H9 (cell line): ENCODE measurements around the gene F8. TPM values are rescaled to one million over a fixed set of nuclear protein-coding genes. Genes with fewer than 3 reads are reported as not detected.

Source experiments
- DNase-seq: peaks from one replicate; pipeline ENCODE4 v3.0.0-alpha.2; 2017
- H2AFZ ChIP-seq: one replicate; pipeline ENCODE4 v1.6.1; 2013; ENCODE audit warnings: mild to moderate bottlenecking, low read length, control low read depth, moderate library complexity
- H2AK5ac ChIP-seq: 2 replicates; pipeline ENCODE4 v1.6.1; 2013; ENCODE audit warnings: low read length, control low read depth, mixed read lengths; ENCODE audit not compliant: insufficient read length
- H2BK120ac ChIP-seq: one replicate; pipeline ENCODE4 v1.6.1; 2013; ENCODE audit warnings: low read depth, mild to moderate bottlenecking, low read length, control low read depth, inconsistent platforms; ENCODE audit not compliant: poor library complexity, severe bottlenecking
- H2BK12ac ChIP-seq: 2 replicates; pipeline ENCODE4 v1.6.1; 2013; ENCODE audit warnings: low read length, control low read depth, mixed read lengths, low read depth; ENCODE audit not compliant: insufficient read length
- H2BK15ac ChIP-seq: 2 replicates; pipeline ENCODE4 v1.6.1; 2013; ENCODE audit warnings: low read depth, low read length, control low read depth
- H2BK20ac ChIP-seq: one replicate; pipeline ENCODE4 v1.6.1; 2013; ENCODE audit warnings: low read depth, mild to moderate bottlenecking, low read length, control low read depth, inconsistent platforms; ENCODE audit not compliant: poor library complexity, severe bottlenecking
- H2BK5ac ChIP-seq: 2 replicates; pipeline ENCODE4 v1.6.1; 2013; ENCODE audit warnings: low read length, control low read depth, mixed read lengths; ENCODE audit not compliant: insufficient read length
- H3K14ac ChIP-seq: 2 replicates; pipeline ENCODE4 v1.6.1; 2013; ENCODE audit warnings: low read length, control low read depth; ENCODE audit not compliant: insufficient read depth
- H3K18ac ChIP-seq: 2 replicates; pipeline ENCODE4 v1.6.1; 2013; ENCODE audit warnings: low read depth, mild to moderate bottlenecking, mixed read lengths, low read length, control low read depth; ENCODE audit not compliant: insufficient read length
- H3K23ac ChIP-seq: 2 replicates; pipeline ENCODE4 v1.6.1; 2013; ENCODE audit warnings: low read length, control low read depth, mixed read lengths, low read depth; ENCODE audit not compliant: insufficient read length
- H3K23me2 ChIP-seq: 2 replicates; pipeline ENCODE4 v1.6.1; 2013; ENCODE audit warnings: low read depth, mild to moderate bottlenecking, mixed read lengths, low read length, control low read depth; ENCODE audit not compliant: insufficient read length, poor library complexity, severe bottlenecking
- H3K27ac ChIP-seq: 2 replicates; pipeline ENCODE4 v1.5.1; 2013; ENCODE audit warnings: low read length, control low read depth, mixed read lengths, low read depth; ENCODE audit not compliant: insufficient read length
- H3K27me3 ChIP-seq: 2 replicates; pipeline ENCODE4 v1.6.1; 2013; ENCODE audit warnings: low read length, control low read depth, inconsistent platforms; ENCODE audit not compliant: insufficient read depth
- H3K4ac ChIP-seq: 2 replicates; pipeline ENCODE4 v1.6.1; 2013; ENCODE audit warnings: low read depth, mild to moderate bottlenecking, control low read depth, inconsistent platforms, low read length, moderate library complexity
- H3K4me1 ChIP-seq: 2 replicates; pipeline ENCODE4 v1.6.1; 2013; ENCODE audit warnings: low read length, control low read depth, inconsistent platforms; ENCODE audit not compliant: insufficient read depth
- H3K4me2 ChIP-seq: 2 replicates; pipeline ENCODE4 v1.6.1; 2013; ENCODE audit warnings: low read length, control low read depth, mixed read lengths; ENCODE audit not compliant: insufficient read length, insufficient read depth
- H3K56ac ChIP-seq: 2 replicates; pipeline ENCODE4 v1.6.1; 2013; ENCODE audit warnings: low read depth, mild to moderate bottlenecking, mixed read lengths, low read length, control low read depth; ENCODE audit not compliant: insufficient read length
- H3K79me1 ChIP-seq: 2 replicates; pipeline ENCODE4 v1.6.1; 2013; ENCODE audit warnings: low read depth, mild to moderate bottlenecking, moderate library complexity, low read length, control low read depth, inconsistent platforms; ENCODE audit not compliant: insufficient read depth, poor library complexity, severe bottlenecking
- H3K79me2 ChIP-seq: 2 replicates; pipeline ENCODE4 v1.6.1; 2013; ENCODE audit warnings: low read length, control low read depth, inconsistent platforms; ENCODE audit not compliant: insufficient read depth
- H3K9ac ChIP-seq: 2 replicates; pipeline ENCODE4 v1.6.1; 2013; ENCODE audit warnings: low read length, control low read depth, mixed read lengths; ENCODE audit not compliant: insufficient read length; ENCODE audit errors: extremely low read depth
- H3K9me3 ChIP-seq: one replicate; pipeline ENCODE4 v1.6.1; 2013; ENCODE audit warnings: low read depth, low read length, inconsistent platforms; ENCODE audit not compliant: control insufficient read depth
- H3T11ph ChIP-seq: one replicate; pipeline ENCODE4 v1.6.1; 2013; ENCODE audit warnings: mild to moderate bottlenecking, low read length, control low read depth, inconsistent platforms
- H4K20me1 ChIP-seq: one replicate; pipeline ENCODE4 v1.6.1; 2013; ENCODE audit not compliant: control insufficient read depth, insufficient read length, insufficient read depth
- H4K5ac ChIP-seq: 2 replicates; pipeline ENCODE4 v1.6.1; 2013; ENCODE audit warnings: low read depth, mild to moderate bottlenecking, mixed read lengths, low read length, control low read depth; ENCODE audit not compliant: insufficient read length
- H4K8ac ChIP-seq: replicated peaks from 2 replicates; pipeline ENCODE4 v1.6.1; 2013; ENCODE audit warnings: low read length, control low read depth, mixed read lengths, low read depth; ENCODE audit not compliant: insufficient read length
- H4K91ac ChIP-seq: 2 replicates; pipeline ENCODE4 v1.6.1; 2013; ENCODE audit warnings: low read depth, mild to moderate bottlenecking, moderate library complexity, mixed read lengths, low read length, control low read depth; ENCODE audit not compliant: insufficient read length
- H3K27ac Mint-ChIP-seq, 3 experiments: 2 replicates in 2 of 3; 3 replicates in 1 of 3; pipeline ENCODE4 v1.8.0; 2020 to 2021; ENCODE audit warnings: mixed read lengths in 3 of 3, mild to moderate bottlenecking in 1 of 3, moderate library complexity in 1 of 3
- H3K27me3 Mint-ChIP-seq: 2 replicates; pipeline ENCODE4 v1.8.0; 2021; ENCODE audit warnings: low read depth, mild to moderate bottlenecking, moderate library complexity, mixed read lengths
- H3K36me3 Mint-ChIP-seq, 3 experiments: 2 replicates in 2 of 3; 3 replicates in 1 of 3; pipeline ENCODE4 v1.8.0; 2020 to 2021; ENCODE audit warnings: low read depth in 3 of 3, mixed read lengths in 3 of 3; ENCODE audit not compliant: insufficient read depth in 1 of 3
- H3K4me1 Mint-ChIP-seq, 2 experiments: 2 replicates each; pipeline ENCODE4 v1.8.0; 2020; ENCODE audit warnings: mixed read lengths in 2 of 2
- H3K4me3 Mint-ChIP-seq, 2 experiments: 2 replicates in 1 of 2; 3 replicates in 1 of 2; pipeline ENCODE4 v1.8.0; 2020 to 2021; ENCODE audit warnings: mild to moderate bottlenecking in 2 of 2, mixed read lengths in 2 of 2, moderate library complexity in 1 of 2
- H3K9me3 Mint-ChIP-seq, 2 experiments: 2 replicates in 1 of 2; 3 replicates in 1 of 2; pipeline ENCODE4 v1.8.0; 2020; ENCODE audit warnings: mild to moderate bottlenecking in 2 of 2, mixed read lengths in 2 of 2, moderate library complexity in 1 of 2
- CTCF ChIP-seq: fragments of 200-600 bp; sonication (generic); conservative IDR thresholded peaks from 3 replicates; pipeline ENCODE4 v1.8.0; 2021; ENCODE audit warnings: antibody characterized with exemption, mild to moderate bottlenecking
- WGBS: extraction: QIAGEN DNeasy Blood & Tissue Kit; methylation state at CpG from one replicate; pipeline ENCODE4 v1.1.7; 2013; ENCODE audit warnings: missing lambda C conversion rate, low lambda C conversion rate, mixed read lengths; ENCODE audit not compliant: insufficient read length; ENCODE audit errors: extremely low coverage; 5-methylcytosine and 5-hydroxymethylcytosine counted together
- total RNA-seq: library from RNA; stranded (reverse); gene quantifications from 2 replicates; pipeline ENCODE4 v1.2.1, GENCODE V29; 2021

F8 gene
- total RNA-seq, 1 experiment from 2014 or later: 3.1 TPM

DNA sequence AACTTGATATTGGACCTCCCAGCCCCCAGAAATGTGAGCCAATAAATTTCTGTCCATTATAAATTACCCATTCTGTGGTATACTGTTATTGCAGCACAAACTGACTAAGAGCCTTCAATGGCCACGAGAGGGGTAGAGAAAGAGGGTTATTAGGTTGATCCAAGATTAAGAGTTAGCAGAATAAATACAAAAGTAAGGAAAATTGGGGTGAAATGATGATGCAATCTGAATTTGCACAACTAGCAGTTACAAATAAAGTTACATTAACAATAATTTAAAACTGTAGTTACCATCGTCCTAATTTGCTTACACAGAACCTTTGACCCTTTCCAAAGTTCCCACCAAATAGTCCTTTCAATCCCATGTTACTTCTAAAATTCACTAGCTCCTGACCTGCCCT, 54.2 kb downstream of the F8 start:
- no peaks in the 10 kb centered on the region for H3K27me3 ChIP-seq
- H3K4me3 Mint-ChIP-seq: no peak overlapping the region
- H3K27ac Mint-ChIP-seq: no peak overlapping the region
- H3K56ac ChIP-seq: no peak overlapping the region
- no peaks in the 10 kb centered on the region for H3K9me3 ChIP-seq
- H3K27me3 Mint-ChIP-seq: no peaks in the 10 kb centered on the region; the same call in 1 of the 2 replicates
- DNase-seq: no peak
- H3K14ac ChIP-seq: no peak overlapping the region
- no peak overlapping the region for H3K4me2 ChIP-seq
- H3K4me1 Mint-ChIP-seq: no peaks in the 10 kb centered on the region
- H2BK5ac ChIP-seq: no peak overlapping the region
- H3K27ac ChIP-seq: no peak overlapping the region
- no peaks in the 10 kb centered on the region for H3K79me1 ChIP-seq
- H3T11ph ChIP-seq: no peak overlapping the region
- H2AK5ac ChIP-seq: no peak overlapping the region
- peaks cover 0 to 2% (median 0%) of the 10 kb centered on the region in 3 experiments; a peak in 2 of 7 replicates for H3K36me3 Mint-ChIP-seq
- no peak overlapping the region for H2BK12ac ChIP-seq
- no peak overlapping the region for H3K4ac ChIP-seq
- H2BK120ac ChIP-seq: no peak overlapping the region
- H3K18ac ChIP-seq: no peak overlapping the region
- no peak overlapping the region for H4K8ac ChIP-seq
- H4K91ac ChIP-seq: no peak overlapping the region
- no peak overlapping the region for H3K23ac ChIP-seq
- H2BK20ac ChIP-seq: no peak overlapping the region
- TF ChIP-seq CTCF: no peak
- H3K4me1 ChIP-seq: no peaks in the 10 kb centered on the region
- no peak overlapping the region for H2BK15ac ChIP-seq
- H2AFZ ChIP-seq: no peak overlapping the region
- H3K79me2 ChIP-seq: no peaks in the 10 kb centered on the region
- WGBS: no CpG with 5 or more reads among the region's 2 CpGs
- H3K23me2 ChIP-seq: no peaks in the 10 kb centered on the region
- H3K9ac ChIP-seq: no peak overlapping the region
- no peak overlapping the region for H4K5ac ChIP-seq
- H3K9me3 Mint-ChIP-seq: peaks cover 65 to 80% of the 10 kb centered on the region in 2 experiments
- no peaks in the 10 kb centered on the region for H4K20me1 ChIP-seq
